ENCODE data around the gene SOD3.

DNA sequence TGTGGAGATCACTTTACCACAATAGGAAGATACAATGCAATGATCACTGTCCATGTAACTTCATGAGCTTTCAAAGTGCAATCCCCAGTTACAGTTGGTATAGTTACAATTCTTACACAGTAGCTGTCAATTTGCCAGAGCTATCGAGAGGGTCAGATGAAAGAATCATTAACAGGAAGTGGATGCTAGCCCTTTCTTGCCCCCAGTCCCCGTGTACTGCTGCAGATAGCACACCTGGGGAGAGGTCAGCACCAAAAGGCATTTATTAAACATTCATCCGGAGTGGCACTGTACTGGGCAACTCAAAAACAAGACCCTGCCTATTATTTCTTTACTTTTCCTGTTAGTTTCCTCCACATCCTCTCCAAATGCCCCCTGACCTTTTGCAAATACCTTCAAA lies 47.7 kb downstream of the SOD3 start:
- TF ChIP-seq KDM1A (IDR thresholded peaks at IDR 0.05; ENCODE audit: borderline replicate concordance) (no peak), MXI1 (IDR thresholded peaks at IDR 0.05; ENCODE audit: low read depth, low read length) (no peak), NR2C1 (IDR thresholded peaks at IDR 0.05) (no peak), POLR2A (IDR thresholded peaks at IDR 0.05; ENCODE audit: low read depth, low read length) (no peak), HDGF (IDR thresholded peaks at IDR 0.05) (no peak), MEF2A (IDR thresholded peaks at IDR 0.05; ENCODE audit: insufficient read depth, low read depth, low read length) (no peak), KAT2A (conservative IDR thresholded peaks at IDR 0.05; ENCODE audit: control insufficient read depth, low read depth, low read length) (no peak)
- TF ChIP-seq, protein P1, sequence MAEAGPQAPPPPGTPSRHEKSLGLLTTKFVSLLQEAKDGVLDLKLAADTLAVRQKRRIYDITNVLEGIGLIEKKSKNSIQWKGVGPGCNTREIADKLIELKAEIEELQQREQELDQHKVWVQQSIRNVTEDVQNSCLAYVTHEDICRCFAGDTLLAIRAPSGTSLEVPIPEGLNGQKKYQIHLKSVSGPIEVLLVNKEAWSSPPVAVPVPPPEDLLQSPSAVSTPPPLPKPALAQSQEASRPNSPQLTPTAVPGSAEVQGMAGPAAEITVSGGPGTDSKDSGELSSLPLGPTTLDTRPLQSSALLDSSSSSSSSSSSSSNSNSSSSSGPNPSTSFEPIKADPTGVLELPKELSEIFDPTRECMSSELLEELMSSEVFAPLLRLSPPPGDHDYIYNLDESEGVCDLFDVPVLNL (IDR thresholded peaks at IDR 0.05; ENCODE audit: low read depth, low read length) = no peak
- TF ChIP-seq, protein P2, sequence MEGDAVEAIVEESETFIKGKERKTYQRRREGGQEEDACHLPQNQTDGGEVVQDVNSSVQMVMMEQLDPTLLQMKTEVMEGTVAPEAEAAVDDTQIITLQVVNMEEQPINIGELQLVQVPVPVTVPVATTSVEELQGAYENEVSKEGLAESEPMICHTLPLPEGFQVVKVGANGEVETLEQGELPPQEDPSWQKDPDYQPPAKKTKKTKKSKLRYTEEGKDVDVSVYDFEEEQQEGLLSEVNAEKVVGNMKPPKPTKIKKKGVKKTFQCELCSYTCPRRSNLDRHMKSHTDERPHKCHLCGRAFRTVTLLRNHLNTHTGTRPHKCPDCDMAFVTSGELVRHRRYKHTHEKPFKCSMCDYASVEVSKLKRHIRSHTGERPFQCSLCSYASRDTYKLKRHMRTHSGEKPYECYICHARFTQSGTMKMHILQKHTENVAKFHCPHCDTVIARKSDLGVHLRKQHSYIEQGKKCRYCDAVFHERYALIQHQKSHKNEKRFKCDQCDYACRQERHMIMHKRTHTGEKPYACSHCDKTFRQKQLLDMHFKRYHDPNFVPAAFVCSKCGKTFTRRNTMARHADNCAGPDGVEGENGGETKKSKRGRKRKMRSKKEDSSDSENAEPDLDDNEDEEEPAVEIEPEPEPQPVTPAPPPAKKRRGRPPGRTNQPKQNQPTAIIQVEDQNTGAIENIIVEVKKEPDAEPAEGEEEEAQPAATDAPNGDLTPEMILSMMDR (IDR thresholded peaks at IDR 0.05 in 2 of 3, conservative IDR thresholded peaks at IDR 0.05 in 1 of 3; ENCODE audit: control insufficient read depth in 2 of 3, extremely low read depth in 1 of 3, insufficient read depth in 1 of 3, low read depth in 3 of 3, low read length in 3 of 3) = no peak

All from GM12878 (cell line).